ENCODE measurements around the gene PLCG2.

PLCG2 gene

DNA sequence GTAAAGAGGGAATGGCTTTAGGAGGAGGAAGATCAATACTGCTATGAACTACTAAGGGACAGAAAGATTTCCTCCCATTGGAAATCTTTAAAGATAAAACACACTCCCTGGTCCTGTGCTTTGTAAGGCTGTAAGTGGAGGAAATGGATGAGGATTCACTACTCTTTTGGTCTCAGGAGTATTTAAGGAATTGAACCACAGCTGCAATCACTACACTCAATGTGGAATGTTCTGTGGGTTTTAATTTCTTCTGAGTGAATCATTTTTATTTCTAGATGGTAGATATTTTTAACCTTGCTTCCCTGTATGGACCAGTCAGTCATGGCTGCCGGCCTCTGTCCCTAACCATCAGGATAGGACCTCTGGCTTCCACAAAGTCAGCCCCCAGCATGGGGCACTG, 166.6 kb downstream of the PLCG2 start:
- no peak for DNase-seq

DNA sequence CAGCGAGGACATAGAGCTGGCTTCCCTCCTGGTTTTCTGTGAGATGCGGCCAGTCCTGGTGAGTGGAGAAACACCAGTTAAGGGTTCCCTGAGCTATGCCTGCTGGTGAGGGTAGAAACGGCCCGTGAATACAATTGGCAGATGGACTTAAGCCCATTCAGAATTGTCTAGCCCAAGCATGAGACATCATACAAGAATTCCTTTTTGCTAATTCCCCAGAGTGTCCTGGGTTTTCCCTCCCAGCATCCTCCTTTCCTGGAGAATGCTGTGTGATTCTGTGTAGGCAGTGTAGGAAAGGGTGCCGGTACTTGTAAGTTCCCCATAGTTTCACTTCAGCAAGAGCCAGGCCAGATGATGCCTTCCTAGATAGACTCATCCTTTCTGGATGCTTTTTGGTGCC, 167.1 kb downstream of the PLCG2 start:
- no peak for DNase-seq

DNA sequence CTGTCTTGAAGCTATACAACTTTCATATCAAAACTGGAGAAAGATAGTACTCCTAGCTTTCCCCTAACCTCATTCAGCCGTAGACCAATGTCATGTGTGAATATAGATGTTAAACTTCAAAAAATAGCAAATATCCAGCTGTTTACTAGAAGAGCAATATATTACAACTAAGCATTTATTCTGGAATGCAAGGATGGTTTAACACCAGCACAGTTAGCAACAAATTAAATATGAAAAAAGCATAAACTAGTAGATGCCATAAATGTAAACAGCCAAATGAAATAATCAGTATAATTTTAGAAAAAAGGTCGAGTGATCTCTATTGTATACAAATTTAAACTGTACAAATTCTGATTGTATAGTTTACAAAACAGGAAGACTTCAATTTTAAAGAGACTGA, 172.5 kb downstream of the PLCG2 start:
- DNase-seq, result no peak

DNA sequence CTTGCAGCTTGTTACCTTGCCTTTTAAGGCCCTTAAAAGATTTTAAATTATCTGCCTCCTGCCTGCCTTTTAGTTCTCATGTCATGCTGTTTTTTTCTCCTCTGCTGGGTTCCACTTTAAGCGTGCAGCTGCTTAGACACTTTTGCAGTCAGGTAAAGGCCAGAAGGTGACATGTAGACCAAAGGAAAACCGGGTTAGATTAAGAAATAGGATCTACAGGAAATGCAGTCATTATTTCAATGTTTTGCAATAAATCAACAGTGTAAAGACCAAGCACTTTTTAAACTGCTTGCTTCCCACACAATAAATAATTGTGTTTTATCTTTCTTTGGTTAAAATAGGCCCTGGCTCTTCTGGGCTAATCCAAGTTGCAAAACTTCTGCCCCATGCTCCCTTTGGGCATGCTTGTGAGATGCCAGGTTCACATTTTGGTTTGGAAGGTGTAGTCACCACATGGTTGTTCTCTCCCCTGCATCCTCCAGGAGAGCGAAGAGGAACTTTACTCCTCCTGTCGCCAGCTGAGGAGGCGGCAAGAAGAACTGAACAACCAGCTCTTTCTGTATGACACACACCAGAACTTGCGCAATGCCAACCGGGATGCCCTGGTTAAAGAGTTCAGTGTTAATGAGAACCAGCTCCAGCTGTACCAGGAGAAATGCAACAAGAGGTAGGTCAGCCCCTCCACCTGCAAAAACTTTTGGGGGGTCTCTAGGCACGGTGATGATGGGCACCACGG, 177.3 kb downstream of the PLCG2 start:
- no peak for DNase-seq

DNA sequence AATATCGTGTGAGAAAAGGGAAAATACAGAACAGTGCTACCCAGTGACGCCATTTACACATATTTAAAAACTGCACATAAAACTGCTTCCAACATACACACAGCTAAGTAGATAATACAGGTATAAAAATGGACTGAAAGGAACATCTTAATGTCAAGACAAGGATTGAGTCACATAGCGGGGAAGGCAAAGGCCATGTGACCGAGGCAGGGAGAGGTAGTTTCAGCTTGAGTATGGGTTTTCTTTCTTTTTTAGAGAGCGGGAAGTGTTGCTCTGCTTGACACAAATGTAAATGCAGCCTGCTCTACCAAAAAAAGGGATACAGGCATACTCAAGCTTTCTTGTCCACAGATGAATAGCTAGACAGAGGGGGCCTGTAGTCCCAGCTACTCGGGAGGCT, 185.7 kb downstream of the PLCG2 start:
- no peak for DNase-seq

DNA sequence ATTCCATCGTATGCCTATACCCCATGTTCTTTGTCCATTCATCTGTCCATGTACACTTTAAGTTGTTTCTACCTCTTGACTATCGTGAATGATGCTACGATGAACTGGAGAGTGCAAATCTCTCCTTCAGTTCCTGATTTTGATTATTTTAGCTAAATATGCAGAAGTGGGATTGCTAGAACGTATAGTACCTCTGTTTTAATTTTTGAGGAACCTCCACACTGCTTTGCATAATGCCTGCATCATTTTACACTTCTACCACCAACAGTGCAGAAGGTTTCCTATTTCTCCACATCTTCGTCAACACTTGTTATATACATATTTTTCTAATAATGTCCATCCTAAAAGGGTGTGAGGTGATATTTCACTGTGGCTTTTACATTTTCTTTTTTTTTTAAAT, 188.3 kb downstream of the PLCG2 start:
- DNase-seq, result no peak

DNA sequence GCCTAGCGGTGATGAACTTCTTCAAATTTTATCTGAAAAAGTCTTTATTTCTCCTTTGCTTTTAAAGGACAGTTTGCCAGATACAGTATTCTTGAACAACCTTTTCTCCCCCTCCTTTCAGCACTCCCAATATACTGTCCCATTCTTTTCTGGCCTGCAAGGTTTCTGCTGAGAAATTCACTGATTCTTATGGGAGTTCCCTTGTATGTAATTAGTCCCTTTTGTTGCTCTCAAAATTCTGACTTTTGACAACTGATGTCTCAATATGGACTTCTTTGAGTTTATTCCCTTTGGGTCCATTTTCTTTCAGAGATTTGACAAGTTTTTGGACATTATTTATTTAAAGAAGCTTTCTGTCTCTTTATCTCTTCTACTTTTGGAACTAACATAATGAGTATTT, 192.8 kb downstream of the PLCG2 start:
- no peak for DNase-seq

DNA sequence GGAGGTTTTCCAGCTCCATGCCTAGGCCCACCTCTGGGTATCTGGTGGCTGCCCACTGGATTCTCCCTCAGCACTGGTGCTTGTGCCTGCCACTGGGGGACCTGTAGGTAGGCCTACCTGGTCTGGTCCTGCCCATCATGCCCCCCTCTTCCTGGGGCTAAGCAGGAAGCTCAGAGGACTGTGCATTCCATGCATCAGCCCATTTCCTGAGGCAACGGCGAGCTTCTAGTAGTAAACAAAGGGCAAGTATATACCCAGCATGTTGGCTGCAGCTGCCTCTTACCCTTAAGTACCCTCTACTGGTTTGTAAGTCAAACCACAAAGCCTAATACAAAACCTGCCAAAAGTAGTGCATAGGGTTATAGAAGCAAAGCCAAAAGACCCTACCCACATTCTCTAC, 194.6 kb downstream of the PLCG2 start:
- DNase-seq, result peak; percentile 4

DNA sequence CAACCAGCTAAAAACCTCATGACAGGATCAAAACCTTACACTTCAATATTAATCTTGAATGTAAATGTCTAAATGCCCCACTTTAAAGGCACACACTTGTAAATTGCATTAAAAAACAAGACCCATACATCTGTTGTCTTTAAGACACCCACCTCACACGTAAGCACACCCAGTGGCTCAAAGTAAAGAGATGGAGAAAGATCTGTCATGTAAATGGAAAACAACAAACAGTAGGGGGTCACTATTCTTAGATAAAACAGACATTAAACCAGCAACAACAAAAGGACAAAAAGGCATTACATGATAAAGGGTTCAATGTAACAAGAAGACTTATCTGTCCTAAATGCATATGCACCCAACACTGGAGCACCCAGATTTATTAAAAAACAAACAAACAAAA, 196.5 kb downstream of the PLCG2 start:
- DNase-seq, result no peak

DNA sequence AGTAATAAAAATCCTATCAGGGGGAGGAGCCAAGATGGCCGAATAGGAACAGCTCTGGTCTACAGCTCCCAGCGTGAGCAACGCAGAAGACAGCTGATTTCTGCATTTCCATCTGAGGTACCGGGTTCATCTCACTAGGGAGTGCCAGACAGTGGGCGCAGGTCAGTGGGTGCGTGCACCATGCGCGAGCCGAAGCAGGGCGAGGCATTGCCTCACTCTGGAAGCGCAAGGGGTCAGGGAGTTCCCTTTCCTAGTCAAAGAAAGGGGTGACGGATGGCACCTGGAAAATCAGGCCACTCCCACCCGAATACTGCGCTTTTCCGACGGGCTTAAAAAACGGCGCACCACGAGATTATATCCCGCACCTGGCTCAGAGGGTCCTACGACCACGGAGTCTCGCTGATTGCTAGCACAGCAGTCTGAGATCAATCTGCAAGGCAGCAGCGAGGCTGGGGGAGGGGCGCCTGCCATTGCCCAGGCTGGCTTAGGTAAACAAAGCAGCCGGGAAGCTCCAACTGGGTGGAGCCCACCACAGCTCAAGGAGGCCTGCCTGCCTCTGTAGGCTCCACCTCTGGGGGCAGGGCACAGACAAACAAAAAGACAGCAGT, 198.3 kb downstream of the PLCG2 start:
- peak; percentile 44 for DNase-seq

DNA sequence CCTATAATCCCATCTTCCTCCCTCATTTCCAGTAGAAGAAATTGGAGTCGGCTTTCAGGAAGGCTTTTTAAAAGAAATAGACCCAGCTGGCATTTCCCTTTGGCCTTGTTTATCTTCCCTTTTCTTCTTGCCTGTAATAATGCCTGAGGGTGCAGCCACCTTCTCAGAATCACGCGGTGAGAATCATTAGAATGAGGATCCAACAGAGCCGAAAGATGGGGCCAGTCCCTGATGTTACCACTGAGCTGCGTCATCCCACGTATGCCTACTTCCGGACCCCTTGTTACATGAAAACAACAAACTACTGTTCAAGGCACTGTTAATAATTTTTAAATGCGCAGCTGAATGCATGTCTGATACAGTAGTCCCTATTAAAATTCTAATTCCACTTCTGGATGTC, 208.0 kb downstream of the PLCG2 start:
- DNase-seq, result no peak

DNA sequence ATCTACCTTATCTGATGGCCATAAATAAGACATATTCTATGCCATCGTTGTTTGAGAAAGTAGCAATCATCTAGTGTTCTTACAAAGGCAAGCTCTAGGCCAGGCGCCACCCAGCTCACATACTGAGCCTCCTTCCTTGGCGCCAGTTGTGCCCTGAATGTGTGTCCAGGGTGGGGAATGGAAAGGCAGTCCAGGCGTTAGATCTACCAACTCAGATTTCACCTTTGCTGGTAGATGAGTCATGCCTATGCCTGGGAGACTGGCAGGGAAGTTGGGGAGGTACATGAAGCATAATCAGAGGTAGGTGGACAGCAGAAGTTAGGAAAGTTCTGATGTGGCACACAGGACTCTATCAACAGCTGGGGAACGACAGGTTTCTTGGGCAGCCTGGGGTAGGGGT, 208.6 kb downstream of the PLCG2 start:
- DNase-seq, result no peak

DNA sequence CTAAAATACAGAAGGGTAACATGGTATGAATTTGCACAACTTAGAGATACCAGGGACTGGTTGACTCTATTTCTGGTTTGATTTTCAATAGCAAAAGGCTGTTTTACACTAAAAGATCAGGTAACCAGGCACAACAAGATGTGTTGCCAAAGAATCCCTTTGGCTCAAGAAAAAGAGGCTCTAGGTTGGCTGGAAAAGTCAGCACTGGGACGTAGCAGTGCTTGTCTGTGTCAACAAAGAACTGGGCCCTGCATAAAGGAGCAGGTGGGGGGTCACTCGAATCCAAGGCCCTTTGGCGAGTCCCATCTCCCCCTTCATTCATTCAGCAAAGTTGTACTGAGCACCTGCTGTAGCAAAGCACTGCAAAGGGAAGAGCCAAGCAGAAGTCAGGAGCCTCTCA, 213.8 kb downstream of the PLCG2 start:
- no peak for DNase-seq

DNA sequence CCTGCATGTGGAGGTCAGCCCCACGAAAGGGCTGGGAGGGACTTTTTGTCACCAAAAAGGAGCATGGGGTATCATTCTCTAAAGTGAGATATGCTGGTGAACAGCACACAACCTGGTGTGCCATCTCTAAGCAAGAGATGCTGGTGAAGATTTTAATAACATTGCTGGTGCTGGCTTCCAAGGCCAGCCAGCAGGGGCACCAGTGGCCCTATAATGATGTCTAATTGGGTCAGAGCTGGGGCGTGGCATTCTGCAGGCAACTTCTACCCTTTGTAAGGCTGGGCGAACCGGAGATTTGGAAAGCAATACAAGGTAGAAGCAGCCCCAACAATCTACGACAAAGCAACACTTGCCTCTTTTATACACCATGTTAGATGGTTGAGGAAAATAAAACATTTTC, 215.4 kb downstream of the PLCG2 start:
- peak; percentile 5 for DNase-seq

DNA sequence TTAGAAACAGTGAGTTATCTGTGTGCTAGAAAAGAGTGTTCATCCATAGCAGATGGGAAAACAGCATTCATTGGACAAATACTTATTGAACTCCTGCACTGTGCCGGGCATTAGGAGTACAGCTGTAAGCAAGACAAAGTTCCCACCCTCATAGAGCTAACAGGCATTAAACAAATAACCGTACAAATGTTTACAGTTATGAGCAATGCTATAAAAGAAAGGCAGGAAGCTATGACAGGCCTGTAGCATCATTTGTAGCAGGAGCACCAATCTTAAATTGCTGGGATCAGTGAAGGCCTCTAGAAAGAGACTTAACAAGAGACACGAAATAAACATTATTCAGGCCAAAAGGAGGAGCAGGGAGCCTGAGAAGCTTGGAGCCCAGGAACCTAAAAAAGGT, 216.6 kb downstream of the PLCG2 start:
- DNase-seq, result peak; percentile 4

DNA sequence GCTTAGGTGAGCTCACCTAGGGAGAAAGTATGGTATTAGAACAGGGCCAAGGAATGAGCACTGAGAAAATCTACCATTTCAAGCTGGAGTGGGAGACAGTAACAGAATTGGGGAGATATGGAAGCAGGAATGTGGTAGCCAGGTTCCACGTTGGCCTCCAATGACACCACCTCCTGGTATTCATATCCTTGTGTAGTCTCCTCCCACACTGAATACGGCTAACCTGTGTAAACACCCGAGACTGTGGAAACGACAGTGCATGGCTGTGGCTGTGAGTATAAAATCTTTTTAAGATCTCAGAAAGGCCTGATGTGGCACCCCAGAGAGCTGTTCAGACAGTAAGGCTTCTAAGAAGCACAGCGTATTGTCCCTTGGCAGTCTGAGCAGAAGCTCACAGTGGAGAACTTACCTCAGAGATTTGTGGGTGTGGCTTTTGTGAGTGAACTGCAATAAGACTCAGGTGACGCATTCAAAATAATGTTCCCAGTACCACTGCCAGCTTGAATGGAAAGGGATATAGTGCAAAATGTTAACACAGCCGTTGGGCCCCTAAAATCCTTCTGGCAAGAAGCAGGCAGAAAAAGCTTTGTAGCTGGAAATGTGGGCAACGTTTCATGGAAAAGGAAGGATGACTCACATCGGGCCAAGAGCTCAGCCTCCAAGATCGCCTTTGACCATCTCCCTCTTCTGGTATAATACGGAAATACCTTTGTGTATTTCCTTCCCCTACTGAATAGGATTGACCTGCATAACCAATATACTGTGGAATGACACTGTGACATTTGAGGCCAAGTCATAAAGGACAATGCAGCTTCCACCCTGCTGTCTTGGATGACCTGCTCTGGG, 217.8 kb downstream of the PLCG2 start:
- DNase-seq, result peak; percentile 58

DNA sequence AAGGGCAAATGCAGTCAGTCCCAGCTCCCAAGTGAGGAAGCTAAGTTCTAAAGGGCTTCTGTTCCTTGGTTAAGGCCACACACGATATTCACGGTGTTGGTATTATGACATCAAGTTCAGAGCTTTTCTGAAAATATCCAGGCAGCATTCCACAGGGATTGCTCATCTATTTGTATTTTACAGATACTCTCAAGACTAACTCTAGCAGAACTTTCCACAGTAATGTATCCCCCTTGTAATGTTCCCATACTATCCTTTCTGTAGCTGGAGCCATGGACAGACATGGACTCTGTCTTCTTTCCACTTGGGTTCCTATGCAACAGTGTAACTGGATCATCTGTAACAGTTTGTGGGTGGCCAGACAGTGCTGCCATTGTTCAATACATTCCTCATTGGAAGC, 218.6 kb downstream of the PLCG2 start:
- peak; percentile 15 for DNase-seq

DNA sequence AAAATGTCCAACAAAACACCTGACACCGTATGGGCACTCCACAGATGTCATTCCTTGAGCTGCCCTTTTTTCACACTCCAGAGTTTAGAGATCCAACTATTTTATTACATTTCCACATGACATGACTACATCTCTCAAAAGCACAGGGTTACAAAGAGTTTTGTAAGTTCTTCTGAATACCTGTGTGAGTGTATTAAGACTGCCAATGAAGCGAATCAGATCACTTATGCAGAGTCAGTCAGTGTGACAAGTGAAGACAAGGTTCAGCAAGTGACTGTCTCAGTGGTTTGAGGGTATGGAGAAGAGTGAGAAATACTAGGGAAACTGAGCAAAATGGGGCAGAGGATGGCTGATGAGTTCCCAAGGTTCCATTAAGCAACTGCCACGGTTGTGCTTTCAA, 223.7 kb downstream of the PLCG2 start:
- DNase-seq, result no peak

DNA sequence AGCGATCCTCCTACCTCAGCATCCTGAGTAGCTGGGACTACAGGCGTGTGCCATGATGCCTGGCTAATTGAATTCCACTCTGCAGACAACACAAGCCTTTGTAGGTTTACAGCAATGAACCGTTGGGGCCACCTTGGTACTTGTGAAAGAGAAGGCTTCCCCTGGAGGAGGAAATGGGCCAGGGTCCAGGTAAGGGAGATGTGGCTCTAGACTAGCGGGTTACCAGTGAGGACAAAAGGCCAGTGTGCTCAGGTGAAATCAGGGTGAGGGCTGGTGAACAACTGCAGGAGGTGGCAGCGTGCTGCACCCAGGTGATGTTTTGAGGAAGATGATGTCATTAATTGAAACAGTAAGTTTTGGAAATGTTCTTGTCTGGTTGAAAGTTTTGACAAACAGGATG, 225.5 kb downstream of the PLCG2 start:
- DNase-seq, result no peak

DNA sequence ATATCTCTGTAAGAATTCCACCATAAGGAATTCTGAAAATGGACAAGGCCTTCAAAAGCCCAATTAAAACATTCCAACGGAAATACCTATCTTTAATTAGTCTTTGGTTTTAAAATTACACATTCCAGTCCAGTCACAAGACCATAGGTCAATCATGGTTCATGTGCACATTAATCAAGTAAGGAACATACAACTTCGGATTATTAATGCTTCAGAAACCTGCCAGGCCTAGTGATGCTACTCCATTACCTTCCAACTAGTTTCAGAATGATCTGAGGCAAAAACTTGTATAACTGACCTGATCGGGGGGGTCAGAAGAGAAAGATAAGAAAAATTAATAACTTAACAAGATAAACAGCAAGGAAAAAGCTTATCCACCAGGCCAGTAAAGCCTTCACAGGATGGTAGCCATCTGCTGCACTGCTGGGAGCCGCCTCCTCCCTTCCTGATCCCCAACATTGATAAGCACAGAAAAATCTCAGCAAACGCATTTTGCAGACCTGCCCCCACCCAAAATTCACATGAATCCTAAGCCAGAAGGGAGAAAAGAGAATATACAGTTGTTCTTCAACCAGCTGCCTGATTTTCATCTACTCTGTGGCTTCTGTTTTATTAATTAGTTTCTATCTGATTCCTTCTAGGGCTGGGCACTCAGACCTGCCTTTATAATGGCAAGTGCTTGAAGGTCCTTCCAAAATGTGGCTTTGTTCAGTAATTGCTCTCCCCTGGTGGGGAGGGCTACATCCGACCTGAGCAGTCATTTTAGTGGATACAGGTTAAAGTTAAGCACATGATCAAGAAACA, 226.1 kb downstream of the PLCG2 start:
- no peak for DNase-seq

DNA sequence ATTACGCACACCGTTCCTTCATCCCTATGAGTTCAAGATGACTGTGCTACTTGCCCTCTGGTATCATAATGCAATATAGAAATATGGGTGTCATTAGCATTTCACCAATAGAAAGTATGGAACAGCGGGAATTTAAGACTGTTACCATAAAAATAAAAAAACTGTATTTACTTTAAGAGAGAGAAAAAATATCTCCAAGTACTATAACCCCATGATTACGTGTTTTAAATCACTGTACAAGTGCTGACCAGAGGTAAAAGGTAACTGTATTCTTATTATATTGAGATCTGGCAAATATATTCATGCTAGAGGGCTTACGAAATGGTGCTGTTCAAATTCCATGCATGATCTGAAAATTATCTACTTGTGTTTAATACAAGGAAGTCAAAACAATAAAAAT, 226.9 kb downstream of the PLCG2 start:
- no peak for DNase-seq

DNA sequence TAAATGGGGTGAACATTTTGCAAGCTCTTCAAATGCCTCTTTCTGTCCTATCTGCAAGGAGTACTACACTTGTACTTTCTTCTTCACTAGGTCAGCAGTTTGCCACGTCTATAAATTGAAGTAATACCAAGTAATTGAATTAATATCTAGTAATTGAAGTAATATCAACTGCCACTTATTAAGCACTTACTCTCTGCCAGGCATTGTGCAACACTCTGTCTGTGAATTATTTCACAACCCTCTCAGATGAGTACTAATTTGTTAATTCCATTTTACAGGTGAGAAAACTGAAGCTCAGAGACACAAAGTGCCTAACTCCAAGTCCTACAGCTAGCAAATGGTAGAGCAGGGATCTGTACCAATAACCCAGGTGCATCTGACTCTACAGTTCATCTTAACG, 228.1 kb downstream of the PLCG2 start:
- DNase-seq, result no peak

DNA sequence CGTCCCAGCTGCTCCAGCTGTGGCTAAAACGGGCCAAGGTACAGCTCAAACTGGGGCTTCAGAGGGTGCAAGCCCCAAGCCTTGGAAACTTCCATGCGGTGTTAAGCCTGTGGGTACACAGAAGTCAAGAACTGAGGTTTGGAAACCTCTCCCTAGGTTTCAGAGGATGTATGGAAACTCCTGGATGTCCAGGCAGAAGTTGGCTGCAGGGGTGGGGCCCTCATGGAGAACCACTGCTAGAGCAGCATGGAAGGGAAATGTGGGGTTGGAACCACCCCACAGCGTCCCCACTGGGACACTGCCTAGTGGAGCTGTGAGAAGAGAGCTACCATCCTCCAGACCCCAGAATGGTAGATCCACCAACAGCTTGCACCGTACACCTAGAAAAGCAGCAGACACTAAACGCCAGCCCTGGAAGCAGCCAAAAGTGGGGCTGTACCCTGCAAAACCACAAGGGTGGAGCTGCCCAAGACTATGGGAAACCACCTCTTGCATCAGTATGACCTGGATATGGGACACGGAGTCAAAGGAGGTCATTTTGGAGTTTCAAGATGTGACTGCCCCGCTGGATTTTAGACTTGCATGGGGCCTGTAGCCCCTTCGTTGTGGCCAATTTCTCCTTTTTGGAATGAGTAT, 230.0 kb downstream of the PLCG2 start:
- peak; percentile 19 for DNase-seq
